Measurements from ENCODE around the gene MSANTD2. TPM values are rescaled to one million over a fixed set of nuclear protein-coding genes. Genes with fewer than 3 reads are reported as not detected.

MSANTD2 gene
- total RNA-seq, 1 experiment from 2014 or later = 8.6 TPM

GRCh38 chr11:124791626-124792341 lies 8.4 kb downstream of the MSANTD2 start:
- H4K20me1 ChIP-seq (ENCODE audit: insufficient read depth) = 0 out of 2 replicates have a peak, but pooled peaks cover 18% of the 10 kb centered on the region
- ATAC-seq (no peak), DNase-seq (ENCODE audit: low read depth, low spot score) (no peak)
- no peaks in the 10 kb centered on the region for H3K9me3 ChIP-seq (ENCODE audit: control insufficient read depth in 1 of 2, insufficient read depth in 1 of 2, low read depth in 1 of 2, low read length in 2 of 2)
- intact Hi-C loops (cut with micrococcal nuclease) = loop anchor here (2.0 kb wide), 1 partner anchor 45 kb away; no protein-coding TSS in a partner anchor
- no peak overlapping the region for H3K9ac ChIP-seq (ENCODE audit: low read length)
- no peak for TF ChIP-seq EZH2 (IDR thresholded peaks at IDR 0.05)
- TF ChIP-seq SP1 (IDR thresholded peaks at IDR 0.05; ENCODE audit: low read depth) = no peak
- no peak for TF ChIP-seq POLR2A (IDR thresholded peaks at IDR 0.05; ENCODE audit: borderline replicate concordance, extremely low read depth, insufficient read depth, insufficient read length)
- TF ChIP-seq TCF7L2 (IDR thresholded peaks at IDR 0.05; ENCODE audit: borderline replicate concordance, extremely low read depth, insufficient read depth, insufficient read length) = no peak
- TF ChIP-seq, protein P1, sequence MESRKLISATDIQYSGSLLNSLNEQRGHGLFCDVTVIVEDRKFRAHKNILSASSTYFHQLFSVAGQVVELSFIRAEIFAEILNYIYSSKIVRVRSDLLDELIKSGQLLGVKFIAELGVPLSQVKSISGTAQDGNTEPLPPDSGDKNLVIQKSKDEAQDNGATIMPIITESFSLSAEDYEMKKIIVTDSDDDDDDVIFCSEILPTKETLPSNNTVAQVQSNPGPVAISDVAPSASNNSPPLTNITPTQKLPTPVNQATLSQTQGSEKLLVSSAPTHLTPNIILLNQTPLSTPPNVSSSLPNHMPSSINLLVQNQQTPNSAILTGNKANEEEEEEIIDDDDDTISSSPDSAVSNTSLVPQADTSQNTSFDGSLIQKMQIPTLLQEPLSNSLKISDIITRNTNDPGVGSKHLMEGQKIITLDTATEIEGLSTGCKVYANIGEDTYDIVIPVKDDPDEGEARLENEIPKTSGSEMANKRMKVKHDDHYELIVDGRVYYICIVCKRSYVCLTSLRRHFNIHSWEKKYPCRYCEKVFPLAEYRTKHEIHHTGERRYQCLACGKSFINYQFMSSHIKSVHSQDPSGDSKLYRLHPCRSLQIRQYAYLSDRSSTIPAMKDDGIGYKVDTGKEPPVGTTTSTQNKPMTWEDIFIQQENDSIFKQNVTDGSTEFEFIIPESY (IDR thresholded peaks at IDR 0.05; ENCODE audit: extremely low read depth, insufficient replicate concordance, low read length) = no peak
- TF ChIP-seq CBX3 (IDR thresholded peaks at IDR 0.05; ENCODE audit: low read depth) = no peak
- TF ChIP-seq SIN3A (IDR thresholded peaks at IDR 0.05; ENCODE audit: low read depth) = no peak
- no peak for TF ChIP-seq EZH2phosphoT487 (IDR thresholded peaks at IDR 0.05; ENCODE audit: borderline replicate concordance)
- TF ChIP-seq RAD21 (IDR thresholded peaks at IDR 0.05; ENCODE audit: low read depth) = no peak
- TF ChIP-seq POLR2AphosphoS5 (IDR thresholded peaks at IDR 0.05; ENCODE audit: low read depth, low read length) = no peak
- TF ChIP-seq, protein P2, sequence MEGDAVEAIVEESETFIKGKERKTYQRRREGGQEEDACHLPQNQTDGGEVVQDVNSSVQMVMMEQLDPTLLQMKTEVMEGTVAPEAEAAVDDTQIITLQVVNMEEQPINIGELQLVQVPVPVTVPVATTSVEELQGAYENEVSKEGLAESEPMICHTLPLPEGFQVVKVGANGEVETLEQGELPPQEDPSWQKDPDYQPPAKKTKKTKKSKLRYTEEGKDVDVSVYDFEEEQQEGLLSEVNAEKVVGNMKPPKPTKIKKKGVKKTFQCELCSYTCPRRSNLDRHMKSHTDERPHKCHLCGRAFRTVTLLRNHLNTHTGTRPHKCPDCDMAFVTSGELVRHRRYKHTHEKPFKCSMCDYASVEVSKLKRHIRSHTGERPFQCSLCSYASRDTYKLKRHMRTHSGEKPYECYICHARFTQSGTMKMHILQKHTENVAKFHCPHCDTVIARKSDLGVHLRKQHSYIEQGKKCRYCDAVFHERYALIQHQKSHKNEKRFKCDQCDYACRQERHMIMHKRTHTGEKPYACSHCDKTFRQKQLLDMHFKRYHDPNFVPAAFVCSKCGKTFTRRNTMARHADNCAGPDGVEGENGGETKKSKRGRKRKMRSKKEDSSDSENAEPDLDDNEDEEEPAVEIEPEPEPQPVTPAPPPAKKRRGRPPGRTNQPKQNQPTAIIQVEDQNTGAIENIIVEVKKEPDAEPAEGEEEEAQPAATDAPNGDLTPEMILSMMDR (IDR thresholded peaks at IDR 0.05 in 2 of 3, conservative IDR thresholded peaks at IDR 0.05 in 1 of 3; ENCODE audit: borderline replicate concordance in 1 of 3, insufficient read depth in 1 of 3, low read depth in 2 of 3, low read length in 2 of 3) = no peak
- no peak overlapping the region for H3K27ac ChIP-seq (ENCODE audit: low read depth, low read length)
- RAD21 ChIA-PET (ENCODE audit: low non-redundant PET in 1 of 2, low total read pairs in 2 of 2, uncharacterized antibody in 2 of 2, unreplicated experiment in 2 of 2) = no interaction called here
- no peak overlapping the region for H3K4me3 ChIP-seq (replicated peaks in 1 of 2; ENCODE audit: low read depth in 1 of 2, low read length in 2 of 2)
- H2AFZ ChIP-seq (ENCODE audit: low read depth, low read length, poor library complexity, severe bottlenecking) = no peak overlapping the region
- no TSS peak for BruUV-seq (replicated peaks)
- H3K9me2 ChIP-seq (ENCODE audit: insufficient read depth) = no peaks in the 10 kb centered on the region
- H3K79me2 ChIP-seq (ENCODE audit: insufficient read depth, low read length) = peaks cover 95% of the 10 kb centered on the region
- H3K27me3 ChIP-seq (ENCODE audit: insufficient read depth, low read length) = no peaks in the 10 kb centered on the region
- POLR2A ChIA-PET = no interaction called here
- H3K36me3 ChIP-seq (ENCODE audit: control insufficient read depth in 1 of 2, insufficient read depth in 2 of 2, low read length in 2 of 2) = no peaks in the 10 kb centered on the region
- H3K4me2 ChIP-seq (ENCODE audit: low read length) = no peak overlapping the region
- H3K4me1 ChIP-seq (ENCODE audit: control insufficient read depth in 1 of 2, insufficient read depth in 2 of 2, low read length in 2 of 2) = peaks cover 0 to 11% of the 10 kb centered on the region in 2 experiments; a peak in 2 of 4 replicates
- CTCF ChIA-PET = interaction anchor here (4.0 kb wide), 1 partner anchor 18 kb away, joined by 27 read pairs; no protein-coding TSS in a partner anchor

Data from HCT116 (cell line).